Activated CD4-positive, alpha-beta T cell treated with anti-CD3 and anti-CD28 coated beads, Interleukin-2, amount 50 U/mL, for 1 hour (primary cell): Measurements from ENCODE around the gene EPM2A.

Experiments
- DNase-seq: peaks from one replicate; pipeline ENCODE4 v3.0.0-alpha.2; 2020

Gene EPM2A

DNA sequence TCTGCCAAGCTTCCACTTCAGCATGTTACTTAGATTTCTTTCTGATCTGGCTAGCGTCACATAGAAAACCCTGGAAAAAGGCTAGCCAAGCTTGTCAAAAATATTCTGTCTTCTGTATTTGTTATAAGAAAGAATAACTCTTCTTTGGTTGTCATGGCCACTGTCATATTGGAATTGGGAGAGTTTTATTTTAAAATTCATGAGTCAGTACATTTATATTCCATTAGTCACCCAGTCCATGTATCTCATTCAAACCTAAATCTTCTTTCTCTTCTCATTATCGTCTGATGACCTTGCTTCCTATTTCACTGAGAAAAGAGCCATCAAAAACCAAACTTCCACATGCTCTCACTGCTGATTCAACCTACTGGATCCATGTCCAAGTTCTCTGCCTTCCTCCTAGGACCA, 65.7 kb downstream of the EPM2A start:
- no peak for DNase-seq

DNA sequence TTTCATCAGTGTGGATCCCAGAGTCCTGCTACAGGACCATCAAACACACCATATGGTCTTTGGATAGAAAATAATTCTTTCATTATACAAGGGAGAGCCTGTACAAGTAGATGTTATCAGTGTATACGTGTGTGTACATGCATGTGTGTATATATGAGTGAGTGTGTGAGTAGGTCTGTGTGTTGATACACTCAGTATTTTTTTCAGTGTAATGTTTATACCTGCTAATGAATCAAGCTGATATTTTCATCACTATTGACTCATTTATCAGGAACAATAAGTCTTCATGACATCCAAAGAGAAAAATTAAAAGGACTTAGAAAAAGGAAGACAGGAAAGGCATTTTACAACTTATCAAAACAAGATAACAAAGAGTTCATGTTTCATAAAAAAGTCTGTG, 66.5 kb downstream of the EPM2A start:
- no peak for DNase-seq

DNA sequence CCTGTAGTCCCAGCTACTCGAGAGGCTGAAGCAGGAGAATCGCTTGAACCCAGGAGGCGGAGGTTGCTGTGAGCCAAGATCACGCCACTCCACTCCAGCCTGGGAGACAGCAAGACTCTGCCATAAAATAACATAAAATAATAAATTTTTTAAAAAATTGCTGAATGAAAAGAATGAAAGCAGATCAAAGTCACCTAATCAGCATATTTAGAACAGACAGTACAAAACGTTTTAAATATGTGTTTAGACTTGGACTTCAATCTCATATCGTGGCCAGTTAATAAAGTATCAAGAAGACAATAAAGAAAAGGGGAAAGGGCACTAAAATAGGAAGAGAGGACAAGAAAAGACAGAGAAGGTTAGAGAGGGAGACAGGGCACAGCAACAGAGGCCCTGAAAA, 74.6 kb downstream of the EPM2A start:
- DNase-seq = no peak

DNA sequence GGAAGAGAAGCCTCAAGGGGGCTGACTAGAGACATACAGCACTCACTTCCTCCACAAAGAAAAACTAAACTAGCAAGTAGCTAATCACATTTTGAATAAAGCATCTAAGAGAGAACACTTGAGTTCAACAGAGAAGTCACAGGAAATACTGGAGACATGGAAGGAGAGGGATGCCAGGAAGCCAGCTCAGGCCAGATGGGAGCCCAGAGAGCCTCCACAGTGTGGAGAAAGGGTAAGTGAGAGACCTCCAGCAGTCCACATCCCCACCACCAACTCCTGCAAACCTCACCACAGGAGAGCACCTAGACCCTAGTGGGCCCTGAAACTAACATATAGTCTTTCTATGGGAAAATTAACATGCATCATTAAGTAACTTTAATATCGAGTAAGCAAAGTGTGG, 79.2 kb downstream of the EPM2A start:
- no peak for DNase-seq

DNA sequence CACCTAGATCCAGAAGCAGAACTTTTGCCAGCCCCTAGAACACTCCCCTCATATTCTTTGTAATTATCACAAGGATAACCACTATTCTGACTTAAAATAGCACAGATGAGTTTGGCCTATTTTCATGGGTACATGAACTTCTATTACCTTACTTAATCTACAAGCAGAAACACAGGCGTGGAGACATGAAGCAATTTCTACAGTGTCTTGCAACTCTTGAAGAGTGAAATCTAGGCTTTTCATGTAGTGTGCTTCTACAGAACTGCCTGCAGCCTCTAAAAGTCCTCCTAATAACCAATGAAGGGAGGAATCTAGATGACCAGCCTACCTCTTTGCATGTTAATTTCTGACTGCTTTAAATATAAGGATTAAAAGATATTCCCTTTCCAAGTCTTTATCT, 82.7 kb downstream of the EPM2A start:
- no peak for DNase-seq

DNA sequence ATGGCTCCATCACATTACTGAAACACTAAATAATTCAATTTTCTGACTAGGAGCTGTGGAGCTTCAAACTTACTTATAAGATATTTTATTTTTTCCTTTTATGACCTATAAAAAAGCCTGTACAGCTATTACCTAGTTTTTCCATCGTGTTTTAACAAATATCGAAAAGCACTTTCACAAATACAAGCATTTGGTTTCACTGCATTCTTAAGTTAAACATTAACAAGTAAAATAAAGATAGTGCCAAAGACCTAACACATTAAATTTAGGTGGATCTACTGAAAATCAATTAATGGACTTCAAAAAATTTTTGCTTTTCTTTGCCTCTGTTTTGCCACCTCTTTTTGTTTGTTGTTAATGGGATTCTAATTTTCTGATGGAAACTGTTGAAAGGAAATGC, 83.3 kb downstream of the EPM2A start:
- DNase-seq = no peak

DNA sequence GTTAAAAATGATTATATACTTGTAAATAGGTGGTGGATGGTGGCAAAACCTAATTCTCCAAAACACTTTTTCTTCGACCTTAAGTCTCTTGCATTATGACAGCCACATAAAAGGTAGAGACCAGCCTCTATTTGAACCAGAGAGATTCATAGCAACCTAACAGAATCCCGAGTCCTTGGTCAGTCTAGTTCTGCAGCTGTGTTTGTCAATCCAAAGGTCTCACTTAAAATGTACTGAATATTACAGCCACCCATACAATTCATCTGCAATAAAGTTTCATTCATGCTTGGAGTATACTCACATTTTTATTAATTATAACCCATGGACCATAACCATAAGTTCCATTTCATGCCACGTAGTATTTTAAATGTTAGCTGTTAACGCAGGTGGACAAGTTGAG, 87.2 kb downstream of the EPM2A start:
- DNase-seq = no peak

DNA sequence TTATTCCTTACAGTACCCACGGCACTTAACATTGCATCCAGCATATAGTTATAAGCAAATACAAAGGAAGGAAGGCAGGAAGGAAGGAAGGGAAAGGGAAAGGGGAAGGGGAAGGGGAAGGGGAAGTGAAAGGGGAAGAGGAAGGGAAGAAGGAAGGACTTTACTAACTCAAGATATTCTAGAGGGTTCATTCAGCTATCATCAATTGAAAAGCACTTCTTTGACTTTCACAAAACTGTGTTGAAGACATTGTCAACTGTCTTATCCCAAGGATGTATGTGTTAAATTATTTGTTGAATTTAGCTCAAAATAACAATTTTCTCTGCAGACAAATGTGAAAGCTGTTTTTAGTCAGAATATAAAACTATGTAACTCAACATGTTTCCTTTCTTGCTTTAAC, 87.7 kb downstream of the EPM2A start:
- no peak for DNase-seq

DNA sequence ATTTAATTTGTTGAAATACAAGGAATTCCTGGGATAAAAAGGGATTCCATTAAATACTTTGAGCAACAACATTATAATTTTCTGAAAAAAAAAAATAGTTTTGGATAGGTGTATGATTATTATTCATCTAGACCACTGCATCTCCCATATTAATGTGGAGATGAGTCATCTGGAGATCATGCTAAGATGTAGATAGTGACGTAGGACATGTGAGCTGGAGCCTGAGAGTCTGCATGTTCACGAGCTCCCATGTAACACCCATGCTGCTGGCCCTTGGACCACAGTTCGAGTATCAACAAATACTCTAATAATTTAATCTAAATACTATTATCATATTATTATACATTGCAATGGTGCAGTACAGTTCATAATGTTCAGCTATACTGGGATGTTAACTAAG, 91.6 kb downstream of the EPM2A start:
- DNase-seq = no peak

DNA sequence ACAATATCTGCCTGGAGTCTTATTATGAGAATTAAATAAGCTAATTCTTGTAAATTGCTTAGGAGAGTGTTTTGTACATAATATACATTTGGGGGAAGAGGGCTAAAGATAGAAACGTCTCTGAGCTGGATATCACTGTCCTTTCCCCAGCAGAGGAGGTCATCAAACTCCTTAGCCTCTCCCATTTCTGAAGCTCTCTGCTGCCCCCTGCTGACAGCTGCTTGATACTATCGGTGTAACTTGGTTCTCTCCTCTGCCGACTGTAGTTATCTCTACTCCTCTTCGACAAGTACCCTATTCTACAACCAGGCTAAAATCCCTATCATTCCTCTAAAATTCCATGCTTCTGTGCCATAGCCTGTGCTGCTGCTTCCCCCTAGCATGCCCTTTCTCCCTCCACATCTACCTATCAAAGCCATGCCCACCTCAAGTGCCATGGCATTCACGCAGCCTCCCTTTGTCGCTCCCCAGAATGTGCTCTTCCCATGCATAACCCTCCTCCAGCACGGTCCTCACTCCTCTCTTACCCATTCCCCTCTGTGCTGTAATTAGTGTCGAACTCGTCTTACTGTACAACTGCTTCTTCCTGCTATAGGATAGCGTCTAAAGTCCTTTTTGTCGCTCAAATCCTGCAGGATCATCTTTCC, 101.2 kb downstream of the EPM2A start:
- DNase-seq = peak; percentile 80

DNA sequence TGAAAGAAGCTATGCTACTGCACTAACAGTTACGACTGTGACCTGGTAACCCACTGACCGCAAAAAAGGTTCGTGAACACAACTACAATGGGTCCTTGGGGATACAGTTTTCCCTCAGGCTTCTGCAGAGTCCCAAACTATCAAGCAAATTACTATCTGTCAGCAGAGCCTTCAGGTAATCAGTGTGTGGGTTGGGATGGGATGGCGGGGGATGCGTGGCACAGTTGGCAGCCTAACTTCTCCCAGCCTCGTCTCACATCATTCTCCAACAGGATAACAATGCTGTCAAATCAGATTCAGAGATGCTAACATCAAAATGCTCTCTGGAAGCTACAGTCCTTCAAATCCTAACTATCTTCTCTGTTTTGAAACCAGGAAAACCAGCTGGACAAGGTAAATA, 102.3 kb downstream of the EPM2A start:
- DNase-seq = no peak

DNA sequence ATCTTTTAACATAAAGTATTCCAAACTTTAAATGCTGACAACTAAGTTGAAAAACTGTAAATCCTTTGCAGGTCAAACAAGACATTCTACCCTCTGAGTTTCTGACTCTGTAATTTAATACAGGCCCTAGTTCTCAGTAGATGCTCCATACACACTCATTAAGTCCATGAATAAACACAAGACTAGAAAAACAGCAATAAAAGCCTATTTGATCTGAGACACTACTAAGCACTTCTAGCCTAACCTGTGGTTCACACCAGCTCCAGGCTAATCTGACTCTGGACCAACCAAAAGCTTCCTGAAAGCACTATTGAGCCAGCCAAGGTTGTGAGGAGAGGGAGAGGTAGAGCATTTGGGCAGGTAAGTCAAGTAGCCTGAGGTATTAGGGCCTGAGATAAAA, 103.9 kb downstream of the EPM2A start:
- DNase-seq = no peak

DNA sequence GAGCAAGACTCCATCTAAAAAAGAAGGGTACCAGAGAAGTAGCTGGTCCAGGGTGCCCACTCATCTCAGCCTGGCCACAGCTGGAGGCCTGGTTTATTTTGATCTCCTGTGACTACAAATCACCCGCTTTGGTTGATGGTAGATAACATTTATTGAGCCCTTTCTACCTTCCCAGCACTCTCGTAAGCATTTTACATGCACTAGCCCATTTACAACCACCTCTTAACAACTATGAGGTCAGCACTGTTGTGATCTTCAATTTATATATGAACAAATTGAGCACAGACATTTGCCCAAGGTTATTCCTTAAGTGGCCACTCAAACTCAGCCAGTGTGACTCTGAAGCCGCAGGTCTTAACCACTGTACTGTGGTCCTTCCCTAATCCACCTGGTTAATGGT, 104.7 kb downstream of the EPM2A start:
- no peak for DNase-seq

DNA sequence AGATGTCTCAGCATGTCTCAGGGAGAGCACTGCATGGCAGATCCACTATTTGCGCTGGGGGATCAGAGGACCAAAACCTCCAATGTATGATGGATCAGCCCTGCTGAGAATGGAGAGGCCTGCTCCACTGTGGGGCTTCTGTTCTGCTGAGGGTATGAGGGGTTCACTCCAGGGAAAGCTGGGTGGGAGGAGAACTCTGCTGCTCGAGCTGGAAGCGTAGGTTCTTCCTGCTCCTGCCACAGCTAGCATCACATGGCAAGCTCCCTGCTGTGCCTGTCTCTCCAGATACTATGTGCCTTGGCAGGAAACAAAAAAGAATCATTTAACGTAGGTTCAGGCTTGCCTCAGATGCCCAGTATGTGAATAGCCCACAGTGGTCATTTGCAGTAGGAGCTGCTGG, 105.8 kb downstream of the EPM2A start:
- DNase-seq = no peak

DNA sequence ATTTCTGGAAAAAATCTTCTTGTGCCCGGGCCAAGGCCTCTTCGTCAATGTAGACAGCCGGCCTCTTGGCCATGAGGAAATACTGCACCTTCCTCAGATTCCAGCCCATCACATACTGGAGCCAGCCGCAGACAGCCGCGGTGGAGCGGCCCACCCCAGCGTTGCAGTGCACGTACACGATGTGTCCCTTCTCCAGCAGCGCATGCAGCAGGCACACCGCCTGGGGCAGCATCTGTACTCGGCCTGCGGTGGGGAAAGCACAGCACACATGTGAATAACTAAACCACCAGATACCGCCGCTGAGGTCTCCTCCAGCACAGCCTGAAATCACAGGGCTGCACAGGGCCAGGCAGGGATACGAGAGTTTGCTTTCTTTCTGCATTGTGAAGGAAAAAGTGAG, 107.9 kb downstream of the EPM2A start:
- no peak for DNase-seq

DNA sequence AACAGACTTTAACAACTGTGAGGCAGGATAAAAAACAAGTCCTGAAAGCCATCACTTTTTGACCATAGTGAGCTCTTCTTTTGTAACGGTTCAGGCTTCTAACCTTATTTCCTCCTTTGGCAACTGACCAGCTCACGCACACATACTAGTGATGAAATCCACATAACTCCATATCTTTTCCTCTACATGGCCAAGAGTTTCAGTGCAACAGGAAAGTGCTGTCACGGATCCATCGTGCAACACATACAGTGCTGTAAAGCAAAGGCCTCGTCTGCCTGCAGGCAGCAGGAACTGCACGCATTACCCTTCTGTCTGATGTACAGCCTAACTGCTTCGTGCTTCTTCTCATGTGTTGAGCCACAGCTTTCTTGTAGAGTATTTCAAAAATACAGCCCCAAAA, 108.5 kb downstream of the EPM2A start:
- DNase-seq = no peak

DNA sequence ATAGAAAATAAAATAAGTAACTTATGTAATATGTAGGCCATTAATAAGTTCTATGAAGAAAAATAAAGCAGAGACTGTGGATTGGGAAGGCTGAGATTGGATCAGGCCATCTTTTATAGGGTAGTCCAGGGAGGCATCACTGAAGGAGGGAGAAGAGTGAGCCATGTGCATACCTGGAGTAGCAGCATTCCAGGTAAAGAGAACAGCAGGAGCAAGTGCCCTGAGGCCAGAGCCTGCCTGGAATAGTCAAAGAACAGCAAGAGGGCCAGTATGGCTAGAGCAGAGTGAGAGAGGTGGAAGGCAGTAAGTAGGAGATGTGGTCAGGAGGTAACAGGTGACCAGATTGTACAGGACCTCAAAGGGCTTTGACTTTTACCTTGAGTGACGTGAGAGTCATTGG, 112.1 kb downstream of the EPM2A start:
- no peak for DNase-seq

DNA sequence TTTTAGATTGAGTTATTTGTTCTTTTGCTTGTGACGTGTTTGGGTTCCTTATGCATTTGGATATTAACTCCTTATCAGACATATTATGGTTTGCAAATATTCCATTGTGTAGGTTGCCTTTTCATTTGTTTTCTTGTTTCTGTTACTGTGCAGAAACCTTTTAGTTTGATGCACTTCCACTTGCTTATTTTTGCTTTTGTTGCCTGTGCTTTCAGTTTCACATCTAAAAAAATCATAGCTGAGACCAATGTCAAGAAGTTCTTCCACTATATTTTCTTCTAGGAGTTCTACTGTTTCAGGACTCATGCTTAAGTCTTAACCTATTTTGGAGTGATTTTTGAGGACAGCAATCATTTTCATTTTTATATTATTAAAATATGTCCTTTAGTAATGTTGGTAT, 113.5 kb downstream of the EPM2A start:
- no peak for DNase-seq

DNA sequence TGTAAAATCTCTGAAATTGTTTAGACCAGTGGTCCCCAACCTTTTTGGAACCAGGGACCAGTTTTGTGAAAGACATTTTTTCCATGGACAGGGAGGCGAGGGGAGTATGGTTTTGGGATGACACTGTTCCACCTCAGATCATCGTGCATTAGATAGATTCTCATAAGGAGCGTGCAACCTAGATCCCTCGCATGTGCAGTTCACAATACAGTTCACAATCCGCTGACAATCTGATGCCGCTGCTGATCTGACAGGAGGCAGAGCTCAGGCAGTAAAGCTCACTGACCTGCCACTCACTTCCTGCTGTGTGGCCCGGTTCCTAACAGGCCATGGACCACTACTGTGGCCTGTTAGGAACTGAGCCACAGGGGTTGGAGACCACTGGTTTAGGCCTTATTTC, 115.2 kb downstream of the EPM2A start:
- no peak for DNase-seq

DNA sequence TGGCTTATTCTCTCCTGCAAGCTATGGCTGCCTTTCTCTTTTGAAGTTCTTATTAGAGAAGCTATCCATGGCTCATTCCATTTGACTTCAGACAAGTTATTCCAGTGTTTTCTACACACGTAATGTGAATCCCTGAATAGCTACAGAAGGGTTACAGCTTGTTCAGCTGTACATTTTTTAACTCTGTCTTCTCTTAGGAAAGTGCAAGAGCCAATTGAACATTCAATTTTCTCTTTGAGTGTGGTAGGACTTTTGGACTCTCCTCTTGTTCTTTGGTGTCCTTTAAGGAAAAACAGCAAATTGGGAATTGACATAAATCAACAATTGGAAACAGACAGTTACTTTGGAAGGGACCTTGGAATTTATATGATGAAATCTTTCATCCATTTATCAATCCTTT, 125.8 kb downstream of the EPM2A start:
- DNase-seq = no peak

DNA sequence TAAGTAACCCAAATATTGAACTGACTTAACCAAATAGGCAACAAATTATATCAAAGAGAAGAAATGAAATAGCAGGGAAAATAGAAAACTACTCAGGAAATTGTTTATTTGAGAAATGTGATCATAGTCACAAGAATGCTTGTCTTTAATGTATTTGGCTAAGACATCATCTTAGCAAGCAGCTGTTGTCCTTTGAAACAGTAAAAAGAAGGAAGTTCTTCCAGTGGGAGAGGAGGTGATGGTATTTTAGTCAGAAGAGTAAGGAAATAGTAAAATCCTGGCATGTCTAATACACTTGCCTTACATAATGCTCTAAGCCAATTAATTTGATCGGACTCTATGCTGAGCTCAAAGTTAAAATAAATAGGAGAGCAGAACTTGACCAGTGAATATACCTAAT, 126.5 kb downstream of the EPM2A start:
- DNase-seq = no peak

DNA sequence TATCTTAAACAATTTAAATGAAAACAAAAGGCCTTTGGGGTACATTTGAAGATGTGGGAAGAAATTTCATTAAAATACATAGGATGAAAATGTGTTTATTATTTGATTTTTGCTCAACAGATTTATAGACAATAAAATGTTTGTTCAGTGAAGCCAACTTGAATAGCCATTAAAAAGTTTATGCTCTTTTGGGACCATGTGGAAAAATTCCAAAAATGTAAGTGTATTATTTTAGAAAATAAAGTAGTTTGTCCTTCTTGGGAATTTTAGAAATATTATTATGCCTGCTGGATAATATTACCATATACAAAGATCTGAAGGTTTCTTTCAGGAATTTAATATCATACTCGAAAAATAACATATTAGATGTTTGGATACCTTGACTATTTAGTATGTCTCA, 131.3 kb downstream of the EPM2A start:
- DNase-seq = no peak

DNA sequence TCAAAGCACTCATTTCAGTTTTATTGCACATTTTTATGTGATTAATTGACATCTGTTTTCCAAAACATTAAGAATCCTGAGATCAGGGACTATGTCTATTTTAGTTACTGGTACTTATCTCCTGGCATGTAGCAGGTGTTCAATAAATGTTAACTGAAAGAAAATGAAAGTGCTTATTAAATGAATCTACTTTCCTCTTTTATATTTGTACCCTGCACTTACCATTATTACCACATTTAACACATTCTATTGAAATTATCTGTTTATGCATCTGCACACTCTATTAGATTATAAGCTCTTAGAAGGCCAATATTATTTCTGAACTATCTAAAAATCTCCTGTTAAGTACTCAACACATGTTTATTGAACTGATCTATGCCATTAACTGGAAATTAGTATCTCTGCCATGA, 131.9 kb downstream of the EPM2A start:
- DNase-seq = no peak

DNA sequence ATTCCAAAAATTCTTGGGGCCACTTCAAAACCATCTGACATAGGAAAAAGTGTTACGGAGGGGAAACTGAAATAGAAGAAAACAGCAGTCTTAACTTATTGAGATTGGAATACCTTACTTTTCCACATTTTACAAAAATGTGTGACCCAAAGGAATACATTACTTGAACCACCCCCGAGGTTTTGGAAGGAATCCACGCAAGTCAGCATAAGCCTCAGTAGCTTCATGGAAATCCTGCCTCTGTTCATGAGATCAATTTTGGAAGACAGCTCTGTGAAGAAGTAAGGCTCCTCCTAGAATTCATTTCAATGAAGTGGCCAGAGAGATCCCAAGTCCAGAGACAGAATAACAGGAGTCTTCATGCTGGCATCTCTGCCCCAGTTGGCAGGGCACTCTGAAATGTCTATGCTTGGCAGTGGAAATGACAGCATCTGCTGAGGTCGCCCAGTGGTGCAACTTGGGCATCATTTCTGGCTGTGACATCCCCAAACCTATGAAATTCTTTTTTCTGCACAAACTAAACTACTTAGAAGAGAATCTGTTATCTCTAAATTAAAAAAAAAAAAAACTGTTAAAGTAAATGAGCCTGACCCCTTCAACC, 132.5 kb downstream of the EPM2A start:
- no peak for DNase-seq

DNA sequence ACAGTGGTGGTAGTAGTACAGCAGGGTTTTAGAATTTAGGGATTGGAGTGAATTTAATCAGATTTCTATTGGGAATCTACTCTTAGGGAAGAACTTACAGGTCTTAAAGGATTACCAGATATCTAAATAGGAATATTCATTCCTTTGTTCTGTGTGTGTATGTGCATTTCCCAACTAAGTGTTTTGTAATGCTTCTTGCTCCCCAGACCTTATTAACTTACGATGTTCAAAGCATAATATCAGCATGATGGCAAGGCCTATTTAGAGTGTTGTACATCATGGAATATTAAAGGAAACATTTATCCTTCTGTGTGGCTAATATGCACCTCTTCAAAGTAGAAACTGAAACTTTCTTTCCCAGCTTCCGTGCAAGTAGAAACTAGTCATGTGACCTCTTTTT, 133.9 kb downstream of the EPM2A start:
- DNase-seq = no peak

DNA sequence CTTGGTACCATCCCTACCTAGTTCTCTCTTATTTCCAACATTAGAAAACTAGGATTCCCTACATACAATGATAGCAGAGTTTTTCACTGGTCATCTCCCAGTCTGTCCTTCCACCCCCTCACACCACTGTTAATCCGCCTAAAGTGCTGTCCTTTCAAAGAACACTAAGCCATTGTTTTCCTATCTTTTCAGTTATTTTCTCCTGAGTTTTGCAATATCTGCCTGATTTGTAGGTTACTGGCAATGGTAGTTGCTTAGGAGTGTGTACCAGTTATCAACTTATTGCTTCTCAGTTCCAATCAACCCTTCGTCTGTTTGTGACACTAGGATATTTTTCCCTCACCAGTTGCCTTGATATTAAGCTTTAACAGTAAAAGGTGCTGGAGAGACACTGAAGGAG, 135.0 kb downstream of the EPM2A start:
- DNase-seq = no peak
